Measurements from ENCODE around the gene SLC25A30. TPM values are rescaled to one million over a fixed set of nuclear protein-coding genes. Genes with fewer than 3 reads are reported as not detected.

SLC25A30 gene
- polyA plus RNA-seq, 1 experiment, result 14.0 TPM

GRCh38 chr13:45403081-45403480 is 15.1 kb downstream of the SLC25A30 start:
- CTCF ChIA-PET, result no interaction called here
- Histone ChIP-seq H3K27ac (ENCODE audit: low read depth, low read length) (no peak overlapping the region), H3K4me3 (ENCODE audit: low read depth, low read length) (no peak overlapping the region), H3K9me3 (ENCODE audit: control insufficient read depth, insufficient read depth, low read length) (no peaks in the 10 kb centered on the region), H3K27me3 (ENCODE audit: control insufficient read depth, insufficient read depth, low read length) (no peaks in the 10 kb centered on the region)
- DNase-seq (ENCODE audit: low read depth, low spot score), result no peak
- TF ChIP-seq CTCF (IDR thresholded peaks at IDR 0.05; ENCODE audit: low read depth, low read length), result no peak
- POLR2A ChIA-PET, result no interaction called here

GRCh38 chr13:45402641-45403040 is 15.5 kb downstream of the SLC25A30 start:
- Histone ChIP-seq H3K9me3 (ENCODE audit: control insufficient read depth, insufficient read depth, low read length) (no peaks in the 10 kb centered on the region), H3K4me3 (ENCODE audit: low read depth, low read length) (no peak overlapping the region), H3K27ac (ENCODE audit: low read depth, low read length) (no peak overlapping the region), H3K27me3 (ENCODE audit: control insufficient read depth, insufficient read depth, low read length) (no peaks in the 10 kb centered on the region)
- no peak for DNase-seq (ENCODE audit: low read depth, low spot score)
- no peak for TF ChIP-seq CTCF (IDR thresholded peaks at IDR 0.05; ENCODE audit: low read depth, low read length)
- ChIA-PET POLR2A (no interaction called here), CTCF (no interaction called here)

GRCh38 chr13:45401314-45401713 is 16.9 kb downstream of the SLC25A30 start:
- no peak for TF ChIP-seq CTCF (IDR thresholded peaks at IDR 0.05; ENCODE audit: low read depth, low read length)
- Histone ChIP-seq H3K27ac (ENCODE audit: low read depth, low read length) (no peak overlapping the region), H3K4me3 (ENCODE audit: low read depth, low read length) (no peak overlapping the region), H3K9me3 (ENCODE audit: control insufficient read depth, insufficient read depth, low read length) (no peaks in the 10 kb centered on the region), H3K27me3 (ENCODE audit: control insufficient read depth, insufficient read depth, low read length) (no peaks in the 10 kb centered on the region)
- CTCF ChIA-PET, result no interaction called here
- no peak for DNase-seq (ENCODE audit: low read depth, low spot score)
- POLR2A ChIA-PET, result no interaction called here

GRCh38 chr13:45398877-45399276 is 19.3 kb downstream of the SLC25A30 start:
- CTCF ChIA-PET, result interaction anchor here (3.2 kb wide), 1 partner anchor 28 kb away, joined by 14 read pairs; no protein-coding TSS in a partner anchor

More at GRCh38 chr13:45398877-45399276, 19.3 kb downstream of the SLC25A30 start:
- Histone ChIP-seq H3K27me3 (ENCODE audit: control insufficient read depth, insufficient read depth, low read length) (no peaks in the 10 kb centered on the region), H3K27ac (ENCODE audit: low read depth, low read length) (no peak overlapping the region), H3K4me3 (ENCODE audit: low read depth, low read length) (no peak overlapping the region), H3K9me3 (ENCODE audit: control insufficient read depth, insufficient read depth, low read length) (no peaks in the 10 kb centered on the region)
- DNase-seq (ENCODE audit: low read depth, low spot score), result no peak
- TF ChIP-seq CTCF (IDR thresholded peaks at IDR 0.05; ENCODE audit: low read depth, low read length), result no peak
- POLR2A ChIA-PET, result no interaction called here
